Heart left ventricle (tissue), 13 donors: ENCODE data around the gene SLC37A1.

Experiments
- CTCF ChIP-seq, 12 donors: fragments of 200-600 bp; sonication (generic) in 4 of 12; IDR thresholded peaks; one replicate each; pipeline versions ENCODE4 v1.5.0 to v1.8.0; 2018 to 2022; ENCODE audit warnings: antibody characterized with exemption in 12 of 12, mild to moderate bottlenecking in 5 of 12
- POLR2A ChIP-seq, 2 donors: fragments of 450-650 bp; IDR thresholded peaks; one replicate each; pipeline ENCODE4 v1.6.1; 2017; ENCODE audit warnings: antibody characterized with exemption in 2 of 2, mild to moderate bottlenecking in 2 of 2, moderate library complexity in 2 of 2
- donor health status: ischemic (EF 13 %, LVEDD 7.1; RV severe dilation, severe dysfunction).
- donor health status: DM: no; HTN: yes; CAD: no.
- donor health status: DM: no; HTN: no; CAD: no.
- donor health status: ischemic (EF 25% LVEDD 6.9; RV normal size, moderate dysfunction).
- donor health status: ischemic (EF 25% LVEDD 5.7; RV mildly dilated, moderate dysfunction).
- donor health status: ischemic (EF 35%, LVEDD 5.7; RV mildly dilated, moderate dysfunction).
- donor health status: nonischemic (EF 11% LVEDD 7.7; RV severe dilation, severe dysfunction).
- donor health status: DM: yes; HTN: yes; CAD: no.
- donor health status: PGD.
- donor health status: ischemic (EF 29% LVEDD 5.4; RV normal size, mild dysfunction).
- donor health status: nonischemic (EF 23%, LVEDD 6.1; RV moderate dilation, normal function).

- TF ChIP-seq POLR2A (IDR thresholded peaks at IDR 0.05) (peak; percentile 31 to 61), CTCF (IDR thresholded peaks at IDR 0.05) (no peak)
Observed at GRCh38 chr21:42496120-42496838, 17.4 kb upstream of the SLC37A1 start, which contains the start of gene RSPH1.
